OCI-M1 (cell line): ENCODE data around the gene NPNT.

Source experiments
- DNase-seq: peaks from one replicate; lab custom pipeline; 2025; lab: John Stamatoyannopoulos, UW

Gene NPNT

GRCh38 chr4:105970371-105970770 is 75.1 kb downstream of the NPNT start:
- DNase-seq, result no peak

GRCh38 chr4:105971036-105971435 is 75.8 kb downstream of the NPNT start:
- no peak for DNase-seq

- DNase-seq, result no peak
These were observed 77.8 kb downstream of the NPNT start for GRCh38 chr4:105972946-105973621.

GRCh38 chr4:105976915-105977314 is 81.6 kb downstream of the NPNT start:
- DNase-seq, result peak; percentile 74

- no peak for DNase-seq
These were observed 83.5 kb downstream of the NPNT start for GRCh38 chr4:105978684-105979296.

- no peak for DNase-seq
These were observed 84.2 kb downstream of the NPNT start for GRCh38 chr4:105979506-105979905.

GRCh38 chr4:105988671-105989070 is 93.4 kb downstream of the NPNT start:
- no peak for DNase-seq

GRCh38 chr4:105989485-105990242 is 94.4 kb downstream of the NPNT start:
- no peak for DNase-seq

GRCh38 chr4:105990933-105991332 is 95.7 kb downstream of the NPNT start:
- peak; percentile 16 for DNase-seq

GRCh38 chr4:105991726-105992125 is 96.5 kb downstream of the NPNT start:
- no peak for DNase-seq

GRCh38 chr4:105992641-105993305 is 97.5 kb downstream of the NPNT start:
- no peak for DNase-seq

GRCh38 chr4:105994061-105994460 is 98.8 kb downstream of the NPNT start:
- no peak for DNase-seq

- no peak for DNase-seq
These were observed 99.7 kb downstream of the NPNT start for GRCh38 chr4:105994841-105995501.

- DNase-seq, result peak; percentile 82
These were observed 101.6 kb downstream of the NPNT start for GRCh38 chr4:105996845-105997244.

- peak; percentile 73 for DNase-seq
These were observed 103.1 kb downstream of the NPNT start for GRCh38 chr4:105998171-105999063.

- no peak for DNase-seq
These were observed 107.7 kb downstream of the NPNT start for GRCh38 chr4:106002994-106003393.

GRCh38 chr4:106010761-106011160 is 115.5 kb downstream of the NPNT start:
- no peak for DNase-seq

- DNase-seq, result no peak
These were observed 116.1 kb downstream of the NPNT start for GRCh38 chr4:106011387-106011786.

- DNase-seq, result no peak
These were observed 122.7 kb downstream of the NPNT start for GRCh38 chr4:106017975-106018374.

- no peak for DNase-seq
These were observed 124.5 kb downstream of the NPNT start for GRCh38 chr4:106019771-106020170.
